Sigmoid colon (tissue), 4 donors: ENCODE results near the gene SLC2A13.

Experiments
- POLR2AphosphoS5 ChIP-seq, 4 donors: sonication (generic); formaldehyde crosslinking; IDR thresholded peaks; one replicate each; pipeline ENCODE4 v1.6.1; 2017; ENCODE audit warnings: antibody characterized with exemption in 4 of 4
- TF ChIP-seq, protein P1 (sequence below), 4 experiments: fragments of 450-650 bp in 3 of 4; fragments of 200-600 bp in 1 of 4; IDR thresholded peaks; one replicate each; pipeline ENCODE4 v1.5.1; 2016 to 2019; ENCODE audit warnings: antibody characterized with exemption in 4 of 4, mild to moderate bottlenecking in 3 of 4, moderate library complexity in 2 of 4

- TF ChIP-seq, protein P1, sequence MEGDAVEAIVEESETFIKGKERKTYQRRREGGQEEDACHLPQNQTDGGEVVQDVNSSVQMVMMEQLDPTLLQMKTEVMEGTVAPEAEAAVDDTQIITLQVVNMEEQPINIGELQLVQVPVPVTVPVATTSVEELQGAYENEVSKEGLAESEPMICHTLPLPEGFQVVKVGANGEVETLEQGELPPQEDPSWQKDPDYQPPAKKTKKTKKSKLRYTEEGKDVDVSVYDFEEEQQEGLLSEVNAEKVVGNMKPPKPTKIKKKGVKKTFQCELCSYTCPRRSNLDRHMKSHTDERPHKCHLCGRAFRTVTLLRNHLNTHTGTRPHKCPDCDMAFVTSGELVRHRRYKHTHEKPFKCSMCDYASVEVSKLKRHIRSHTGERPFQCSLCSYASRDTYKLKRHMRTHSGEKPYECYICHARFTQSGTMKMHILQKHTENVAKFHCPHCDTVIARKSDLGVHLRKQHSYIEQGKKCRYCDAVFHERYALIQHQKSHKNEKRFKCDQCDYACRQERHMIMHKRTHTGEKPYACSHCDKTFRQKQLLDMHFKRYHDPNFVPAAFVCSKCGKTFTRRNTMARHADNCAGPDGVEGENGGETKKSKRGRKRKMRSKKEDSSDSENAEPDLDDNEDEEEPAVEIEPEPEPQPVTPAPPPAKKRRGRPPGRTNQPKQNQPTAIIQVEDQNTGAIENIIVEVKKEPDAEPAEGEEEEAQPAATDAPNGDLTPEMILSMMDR (IDR thresholded peaks at IDR 0.05) = no peak
- TF ChIP-seq POLR2AphosphoS5 (IDR thresholded peaks at IDR 0.05) = peak in 2 of 4 donors; percentile 61 to 62
Observed at GRCh38 chr12:39779768-39780340, 326.0 kb downstream of the SLC2A13 start.
